SK-MEL-5 (cell line): ENCODE data around the gene MPP4. TPM values are rescaled to one million over a fixed set of nuclear protein-coding genes. Genes with fewer than 3 reads are reported as not detected.
A peak's percentile ranks its signal among the peaks of the same experiment; 100 is the strongest.

Experiments used
- DNase-seq: peaks from one replicate; pipeline ENCODE4 v3.0.0-alpha.2; 2016; ENCODE audit warnings: low read depth, low spot score
- in situ Hi-C: cut with HindIII; loops from 2 replicates; pipeline ENCODE4 v1.10.0; 2016; ENCODE audit warnings: low sequenced_read_pairs, high pct_unique_total_duplicates, low pct_unique_long_range_greater_than_20kb
- polyA plus RNA-seq, 2 experiments: library from polyadenylated mRNA; depleted of rRNA; stranded (reverse); fragments of >200 nt; gene quantifications; 2 replicates each; pipeline ENCODE4 v1.2.3, GENCODE V29; 2015
- total RNA-seq: library from RNA; depleted of rRNA; stranded (reverse); fragments of >200 nt; shearing (Covaris generic); gene quantifications from 2 replicates; pipeline ENCODE4 v1.2.3, GENCODE V29; 2014; rRNA removed

MPP4 gene
- 0.11 TPM in 1 of 2 replicates, not detected in the other for total RNA-seq
- polyA plus RNA-seq (2015; cell fraction: cytosol; rRNA removed), result not detected in 2 replicates
- polyA plus RNA-seq (2015; cell fraction: nucleus; rRNA removed), result 0.26 TPM in 1 of 2 replicates, not detected in the other

DNA sequence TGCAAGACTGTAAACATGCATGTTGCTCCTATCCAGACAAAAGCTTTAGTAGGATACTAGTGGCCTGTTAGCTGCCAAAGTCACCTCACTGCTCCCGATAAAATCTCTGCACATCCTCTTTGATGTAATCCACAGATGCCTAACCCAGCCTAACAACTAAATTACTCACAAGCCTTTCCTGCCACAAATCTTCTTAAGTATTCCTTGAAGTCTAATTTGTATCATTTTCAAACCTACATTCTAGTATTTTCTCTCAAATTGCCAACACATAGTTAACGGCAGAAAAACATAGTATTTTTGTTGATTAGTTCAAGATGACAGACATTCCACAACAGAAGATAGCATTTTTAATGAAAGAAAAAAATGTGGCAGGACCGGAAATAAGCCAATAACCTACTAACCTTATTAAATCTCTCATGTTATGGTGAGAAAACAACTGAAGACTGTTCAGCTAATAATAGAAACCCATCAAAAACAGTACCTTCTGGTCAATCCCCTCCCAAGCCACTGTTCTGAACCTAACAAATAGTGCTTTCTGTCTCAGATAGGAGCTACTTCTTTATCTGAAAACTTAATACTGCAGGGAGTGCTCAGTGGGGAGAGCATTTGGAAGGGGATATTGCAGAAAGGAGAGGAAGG, at the start of gene MPP4:
Gene MPP4, minus strand, starts transcription at position 57 of the 639 bp plus-strand sequence. CDS start 4,690 bp downstream, outside the sequence.
- DNase-seq, result no peak
- in situ Hi-C loops, result no loop called here

DNA sequence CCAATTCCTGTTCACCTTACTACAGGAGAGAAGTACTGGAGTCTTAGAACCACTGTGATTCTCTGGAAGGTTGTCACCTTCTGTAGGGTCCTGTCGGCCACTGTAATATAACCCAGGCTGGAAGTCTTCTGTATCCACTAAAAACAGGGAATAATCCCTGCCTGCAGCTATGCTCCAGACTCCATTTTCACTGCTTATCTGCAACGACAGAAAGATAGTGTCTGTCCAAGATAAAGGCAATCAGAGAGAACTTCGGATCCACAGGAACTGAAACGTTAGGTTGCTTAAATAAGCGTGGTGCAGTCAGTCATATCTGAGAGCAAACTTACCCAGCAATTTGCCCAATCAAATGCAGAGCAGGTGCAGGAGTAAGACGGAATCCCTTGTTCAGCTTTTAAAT, 48.1 kb upstream of the MPP4 start:
- in situ Hi-C loops, result no loop called here
- DNase-seq, result no peak

DNA sequence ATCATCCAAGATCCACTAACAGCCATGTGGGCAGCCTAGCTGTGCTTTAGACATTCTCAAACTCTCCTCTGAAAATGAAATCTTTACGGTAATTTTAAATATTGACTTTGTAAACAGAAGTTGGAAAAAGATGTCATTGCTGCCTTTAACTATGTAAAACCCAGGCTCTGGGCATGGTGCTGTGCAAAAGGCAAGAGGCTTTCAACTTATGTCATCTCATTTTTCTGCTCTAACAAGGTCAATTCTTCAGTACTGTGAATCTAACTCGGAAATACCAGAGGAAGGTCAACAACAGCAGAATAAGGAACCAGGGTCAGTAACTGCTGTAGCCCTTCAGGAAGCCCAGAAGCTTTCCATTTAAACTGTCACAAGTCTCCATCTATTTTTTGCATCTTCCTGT, 37.0 kb upstream of the MPP4 start:
- in situ Hi-C loops, result no loop called here
- DNase-seq, result no peak

DNA sequence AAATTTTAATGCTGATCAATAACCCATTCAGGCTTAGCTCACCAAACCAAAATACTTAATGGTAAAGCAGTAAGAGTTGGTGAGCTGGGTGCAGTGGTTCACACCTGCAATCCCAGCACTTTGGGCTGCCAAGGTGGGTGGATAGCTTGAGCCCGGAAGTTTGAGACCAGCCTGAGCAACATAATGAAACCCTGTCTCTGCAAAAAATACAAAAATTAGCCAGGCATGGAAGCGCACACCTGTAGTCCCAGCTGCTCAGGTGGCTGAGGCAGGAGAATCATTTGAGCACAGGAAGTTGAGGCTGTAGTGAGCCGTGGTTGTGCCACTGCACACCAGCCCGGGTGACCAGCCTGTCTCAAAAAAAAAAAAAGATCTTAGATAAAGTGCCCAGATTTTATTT, 35.7 kb upstream of the MPP4 start:
- DNase-seq, result no peak
- in situ Hi-C loops, result no loop called here

DNA sequence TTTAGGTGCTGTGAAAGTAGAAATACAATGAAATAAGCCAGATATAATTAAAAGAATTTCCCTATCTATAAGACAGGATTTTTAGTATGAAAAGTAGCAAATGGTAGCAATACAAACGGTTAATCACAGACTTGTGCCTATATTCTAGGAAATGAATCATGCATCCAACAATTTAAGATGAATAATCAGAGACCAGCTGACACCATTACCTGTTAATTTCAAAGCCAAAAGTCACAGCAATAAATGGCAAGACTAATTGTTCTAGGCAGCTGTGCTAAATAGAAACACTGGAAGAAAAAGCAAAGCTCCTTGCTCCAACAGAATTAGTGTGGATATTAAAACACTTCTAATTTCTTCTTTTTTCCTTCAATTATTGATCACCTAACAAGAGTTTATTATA, 35.1 kb upstream of the MPP4 start:
- in situ Hi-C loops, result no loop called here
- DNase-seq, result no peak

- DNase-seq, result no peak
- in situ Hi-C loops, result no loop called here
These were observed 32.3 kb upstream of the MPP4 start for GRCh38 chr2:201730651-201731285.

- in situ Hi-C loops, result no loop called here
- no peak for DNase-seq
These were observed 17.0 kb upstream of the MPP4 start for GRCh38 chr2:201715459-201715858.

DNA sequence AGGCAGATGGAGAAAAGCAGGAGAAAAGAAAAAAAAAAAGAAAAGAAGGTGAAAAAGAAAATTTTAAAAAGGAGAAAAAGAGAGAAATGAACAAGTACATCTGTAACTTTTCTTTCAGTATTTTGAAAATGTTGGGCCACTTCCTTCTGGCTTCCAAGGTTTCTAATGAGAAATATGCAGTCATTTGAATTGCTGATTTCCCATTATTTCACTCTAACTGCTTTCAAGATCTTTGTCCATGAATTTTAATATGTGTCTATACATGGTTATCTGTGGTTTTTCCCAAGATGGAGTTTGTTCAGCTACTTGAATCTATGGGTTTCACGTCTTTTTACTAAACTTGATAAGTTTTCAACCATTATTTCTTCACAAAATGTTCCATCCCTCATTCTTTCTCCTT, 14.3 kb upstream of the MPP4 start:
- in situ Hi-C loops, result no loop called here
- DNase-seq, result no peak

DNA sequence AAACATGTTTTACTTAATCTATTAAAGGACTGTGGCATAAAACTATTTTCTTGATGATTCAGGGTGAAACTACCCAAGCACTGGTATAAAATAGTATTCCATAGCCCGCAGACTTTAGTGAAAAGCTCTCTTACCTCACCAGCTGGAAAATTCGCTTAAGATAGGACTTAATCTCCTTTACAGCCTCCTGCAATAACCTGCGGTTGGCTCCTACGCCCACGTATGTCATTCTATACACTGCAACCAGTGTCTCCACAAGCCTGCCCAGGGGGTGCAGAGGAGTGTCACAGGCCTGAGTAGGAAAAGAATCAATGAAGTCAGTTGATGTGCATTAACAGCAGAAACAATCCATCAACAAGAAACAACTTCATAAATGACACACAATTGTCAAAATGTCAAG, 11.3 kb upstream of the MPP4 start:
- peak; percentile 88 for DNase-seq
- in situ Hi-C loops, result no loop called here

DNA sequence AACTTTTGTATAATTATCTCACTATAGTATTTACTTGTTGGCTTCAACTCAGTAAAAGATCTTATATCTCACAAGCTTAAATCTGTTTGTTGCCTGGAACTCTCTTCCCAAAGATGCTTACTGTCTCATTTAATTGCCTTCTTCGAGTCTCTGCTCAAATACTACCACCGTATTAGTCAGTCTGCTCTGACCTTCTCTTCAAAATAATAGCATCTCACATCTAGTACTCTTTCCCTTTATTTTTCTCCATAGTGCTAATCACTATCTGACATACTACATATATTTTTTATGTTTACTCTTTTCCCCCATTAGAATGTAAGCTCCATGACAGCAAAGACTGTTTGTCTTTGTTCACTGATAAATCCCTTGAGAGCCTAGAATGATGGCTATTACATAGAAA, 10.6 kb upstream of the MPP4 start:
- in situ Hi-C loops, result no loop called here

DNA sequence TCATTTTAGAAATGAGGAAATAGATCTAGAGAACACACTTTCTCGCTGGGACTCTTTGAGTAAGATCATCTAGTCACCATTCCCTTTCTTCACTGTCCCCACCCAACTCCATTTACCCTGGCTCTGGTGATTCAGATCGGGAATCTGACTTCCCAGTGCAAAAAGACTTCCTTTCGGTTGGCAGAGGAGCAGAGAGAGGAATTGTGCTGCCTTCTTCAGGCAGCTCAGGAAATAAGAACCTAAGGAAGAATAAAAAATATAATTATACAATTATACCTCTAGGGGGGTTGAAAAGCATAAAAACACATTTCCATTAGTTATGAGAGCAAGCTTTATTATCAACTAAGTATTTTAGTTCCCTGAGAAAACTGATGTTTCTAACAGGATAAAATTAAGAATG, 9.3 kb upstream of the MPP4 start:
- peak; percentile 46 for DNase-seq

More for the DNA sequence above, 10.6 kb upstream of the MPP4 start:
- no peak for DNase-seq

DNA sequence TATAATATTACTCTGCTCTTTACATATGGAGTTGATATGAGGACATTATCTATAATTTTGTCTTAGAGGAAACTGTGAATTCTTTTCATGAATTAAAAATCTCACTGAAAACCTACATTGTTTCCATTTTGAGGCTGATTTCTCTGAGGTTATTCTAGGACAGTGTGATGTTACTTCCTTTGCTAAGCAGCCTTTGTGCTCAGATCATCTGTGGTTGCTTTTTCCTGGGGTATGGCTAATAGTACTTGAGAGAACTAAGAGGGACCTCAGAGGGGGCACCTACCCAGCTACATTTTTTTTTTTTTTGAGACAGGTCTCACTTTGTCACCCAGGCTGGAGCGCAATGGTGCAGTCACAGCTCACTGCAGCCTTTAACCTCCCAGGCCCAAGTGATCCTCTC, 8.7 kb upstream of the MPP4 start:
- DNase-seq, result no peak
- in situ Hi-C loops, result no loop called here

More for the DNA sequence above, 9.3 kb upstream of the MPP4 start:
- in situ Hi-C loops, result no loop called here

- in situ Hi-C loops, result no loop called here
- no peak for DNase-seq
These were observed 6.1 kb upstream of the MPP4 start for GRCh38 chr2:201704536-201704935.

GRCh38 chr2:201701646-201702045, 3.2 kb upstream of the MPP4 start:
- DNase-seq, result no peak

GRCh38 chr2:201699416-201699815, 972 bp upstream of the MPP4 start:
- no peak for DNase-seq
- in situ Hi-C loops, result no loop called here

More at GRCh38 chr2:201701646-201702045, 3.2 kb upstream of the MPP4 start:
- in situ Hi-C loops, result no loop called here

DNA sequence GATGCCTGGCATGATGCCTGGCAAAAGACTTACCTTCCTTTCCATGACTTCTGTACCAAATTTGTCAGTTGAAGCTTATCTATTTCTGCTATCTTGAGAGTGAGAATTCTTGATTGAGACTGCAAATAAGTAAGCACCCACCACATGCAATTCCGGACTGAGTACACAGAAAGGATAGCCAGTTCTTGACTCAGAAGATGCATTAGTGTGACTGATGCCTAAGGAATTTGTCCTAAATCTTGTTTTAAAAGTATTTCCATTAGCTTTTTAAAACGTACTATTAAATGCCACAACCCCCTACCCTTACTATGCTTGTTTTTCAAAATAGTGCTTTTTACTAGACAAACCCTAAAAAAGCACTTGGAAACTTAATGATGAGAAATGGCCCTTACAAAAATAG, 545 bp downstream of the MPP4 start:
- in situ Hi-C loops, result no loop called here
- DNase-seq, result no peak

DNA sequence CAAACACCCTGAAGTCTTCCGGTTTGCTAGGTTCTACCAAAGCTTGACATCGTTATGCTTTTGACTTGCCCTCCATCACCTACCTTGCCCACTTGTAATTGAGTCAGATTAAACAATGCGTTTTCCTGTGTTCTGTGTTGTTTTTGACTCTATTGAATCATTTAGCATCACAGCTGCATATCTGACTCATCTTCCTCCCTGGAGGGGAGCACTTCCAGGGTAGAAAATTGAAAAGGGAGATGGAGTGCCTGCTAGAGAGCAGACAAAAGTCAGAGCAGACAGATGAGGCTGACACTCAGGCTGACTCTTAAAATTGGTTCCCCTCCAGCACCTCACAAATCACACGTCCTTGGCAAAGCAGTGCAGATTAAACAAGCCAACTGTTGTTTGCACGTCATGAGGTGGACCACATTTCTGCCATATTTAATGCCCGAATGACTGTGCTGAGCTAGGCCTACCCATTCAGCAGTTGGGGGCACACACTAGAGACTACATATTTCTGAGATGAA, 2.2 kb downstream of the MPP4 start:
- in situ Hi-C loops, result no loop called here
- peak; percentile 18 for DNase-seq

GRCh38 chr2:201685156-201685555, 13.3 kb downstream of the MPP4 start:
- in situ Hi-C loops, result no loop called here
- DNase-seq, result no peak

DNA sequence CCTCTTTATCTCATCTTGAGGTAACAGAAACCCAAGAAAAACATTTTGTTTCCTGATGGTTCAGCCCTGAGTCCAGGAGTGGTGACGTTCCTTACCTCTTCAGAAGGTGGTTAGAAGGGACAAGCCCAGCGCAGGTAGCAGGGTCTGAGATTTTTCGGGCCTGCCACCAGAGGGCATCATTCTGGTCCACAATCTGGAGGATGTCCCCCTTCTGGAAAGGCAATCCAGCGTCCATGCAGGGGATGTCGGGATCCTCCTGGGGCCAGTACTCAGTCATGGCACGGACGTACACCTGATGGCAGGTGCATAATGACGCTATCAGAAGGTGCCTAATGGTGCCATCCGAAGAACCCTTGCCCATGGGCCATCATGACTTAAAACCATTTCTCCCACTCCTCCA, 17.7 kb downstream of the MPP4 start:
- in situ Hi-C loops, result no loop called here
- peak; percentile 54 for DNase-seq
